ENCODE results near the gene MBTD1.

- TF ChIP-seq YY1 (IDR thresholded peaks at IDR 0.05; ENCODE audit: low read depth) = no peak
- TF ChIP-seq CTCF (IDR thresholded peaks at IDR 0.05) = no peak
- no peak for TF ChIP-seq RAD21 (IDR thresholded peaks at IDR 0.05; ENCODE audit: low read length)
- TF ChIP-seq EP300 (IDR thresholded peaks at IDR 0.05; ENCODE audit: borderline replicate concordance in 1 of 2, low read depth in 1 of 2, low read length in 1 of 2) = peak in 1 of 2 experiments; percentile 64; a peak in 1 of 4 replicates
- no peak for TF ChIP-seq REST (IDR thresholded peaks at IDR 0.05; ENCODE audit: low read depth, low read length)
Measured at GRCh38 chr17:51275381-51275780, 15.5 kb upstream of the MBTD1 start.

All from SK-N-SH (cell line).